HG03575 (cell line): Measurements from ENCODE around the gene NINL.
"Not testable (repeated sequence)": the region's sequence is repeated elsewhere in the genome, so short reads cannot be mapped to it uniquely, and the experiment has no call there.

Experiments used
- ATAC-seq: cut with Tn5 transposase; IDR thresholded peaks from one replicate; pipeline ENCODE4 v1.9.1; 2021; ENCODE audit not compliant: unreplicated experiment, insufficient number of reproducible peaks, low FRiP score; ENCODE audit errors: extremely low read depth

NINL gene

GRCh38 chr20:25563876-25564275, 21.5 kb downstream of the NINL start:
- no peak for ATAC-seq

GRCh38 chr20:25563362-25563761, 22.0 kb downstream of the NINL start:
- ATAC-seq, result no peak

GRCh38 chr20:25561771-25562170, 23.6 kb downstream of the NINL start:
- not testable (repeated sequence) for ATAC-seq

- ATAC-seq, result no peak
These were observed 31.5 kb downstream of the NINL start for GRCh38 chr20:25553819-25554296.

GRCh38 chr20:25552977-25553376, 32.4 kb downstream of the NINL start:
- no peak for ATAC-seq

GRCh38 chr20:25551413-25552215, 33.7 kb downstream of the NINL start:
- no peak for ATAC-seq

- not testable (repeated sequence) for ATAC-seq
These were observed 34.5 kb downstream of the NINL start for GRCh38 chr20:25550645-25551337.

GRCh38 chr20:25549843-25550477, 35.4 kb downstream of the NINL start:
- ATAC-seq, result no peak

GRCh38 chr20:25549172-25549773, 36.1 kb downstream of the NINL start:
- no peak for ATAC-seq

- no peak for ATAC-seq
These were observed 36.7 kb downstream of the NINL start for GRCh38 chr20:25548613-25549086.

GRCh38 chr20:25547999-25548398, 37.3 kb downstream of the NINL start:
- no peak for ATAC-seq

GRCh38 chr20:25547063-25547462, 38.3 kb downstream of the NINL start:
- ATAC-seq, result no peak

GRCh38 chr20:25546048-25546447, 39.3 kb downstream of the NINL start:
- no peak for ATAC-seq

GRCh38 chr20:25545171-25545570, 40.2 kb downstream of the NINL start:
- no peak for ATAC-seq

GRCh38 chr20:25544734-25545133, 40.6 kb downstream of the NINL start:
- no peak for ATAC-seq

GRCh38 chr20:25544311-25544710, 41.0 kb downstream of the NINL start:
- ATAC-seq, result no peak

GRCh38 chr20:25543068-25543467, 42.3 kb downstream of the NINL start:
- ATAC-seq, result no peak

GRCh38 chr20:25541676-25542075, 43.7 kb downstream of the NINL start:
- no peak for ATAC-seq
